Subcutaneous abdominal adipose tissue (tissue), 5 donors: Measurements from ENCODE around the gene HLA-G.
A peak's percentile ranks its signal among the peaks of the same experiment; 100 is the strongest.
"Not testable (repeated sequence)": the region's sequence is repeated elsewhere in the genome, so short reads cannot be mapped to it uniquely, and the experiment has no call there.

Source experiments
- H3K27ac ChIP-seq: one replicate; pipeline ENCODE4 v1.7.0; 2013; ENCODE audit warnings: low read depth, mild to moderate bottlenecking, inconsistent platforms, low read length, moderate library complexity
- H3K27me3 ChIP-seq, 5 donors: one replicate each; pipeline ENCODE4 v1.7.0; 2013; ENCODE audit warnings: low read length in 5 of 5, inconsistent platforms in 1 of 5; ENCODE audit not compliant: control insufficient read depth in 5 of 5, insufficient read depth in 4 of 5
- H3K36me3 ChIP-seq, 5 donors: one replicate each; pipeline ENCODE4 v1.7.0; 2013; ENCODE audit warnings: low read length in 5 of 5; ENCODE audit not compliant: control insufficient read depth in 5 of 5, insufficient read depth in 5 of 5
- H3K4me1 ChIP-seq, 5 donors: one replicate each; pipeline ENCODE4 v1.7.0; 2013; ENCODE audit warnings: low read length in 5 of 5, mild to moderate bottlenecking in 3 of 5, moderate library complexity in 1 of 5; ENCODE audit not compliant: control insufficient read depth in 5 of 5, insufficient read depth in 5 of 5
- H3K4me3 ChIP-seq, 5 donors: one replicate each; pipeline ENCODE4 v1.7.0; 2013; ENCODE audit warnings: low read length in 5 of 5, low read depth in 1 of 5
- H3K9ac ChIP-seq, 5 donors: one replicate each; pipeline ENCODE4 v1.7.0; 2013; ENCODE audit warnings: low read length in 5 of 5, mild to moderate bottlenecking in 4 of 5, moderate library complexity in 3 of 5
- H3K9me3 ChIP-seq, 5 donors: one replicate each; pipeline ENCODE4 v1.7.0; 2013; ENCODE audit warnings: low read length in 5 of 5; ENCODE audit not compliant: control insufficient read depth in 5 of 5
- donor health status: healthy.
- donor health status: healthy.
- donor health status: healthy.
- donor health status: healthy.
- donor health status: healthy.

Gene HLA-G

GRCh38 chr6:29827579-29828470 lies at the start of gene HLA-G:
Gene HLA-G (plus strand): TSS chr6:29827825. CDS start chr6:29827845, 20 bp downstream.
- Histone ChIP-seq H3K4me1 (peaks cover 0 to 14% (median 8%) of the 10 kb centered on the region in 5 donors), H3K9me3 (no peaks in the 10 kb centered on the region), H3K36me3 (no peaks in the 10 kb centered on the region), H3K4me3 (peak within 1 kb of the TSS in 4 of 5 donors; percentile 6 to 48 (median 23)), H3K27me3 (peaks cover 11 to 49% (median 40%) of the 10 kb centered on the region in 5 donors), H3K9ac (no peak within 1 kb of the TSS), H3K27ac (no peak within 1 kb of the TSS)

- not testable (repeated sequence) for H3K4me1 ChIP-seq
Observed at GRCh38 chr6:29780019-29780698, 47.5 kb upstream of the HLA-G start.

GRCh38 chr6:29789176-29789575 lies 38.4 kb upstream of the HLA-G start:
- H3K4me1 ChIP-seq, result peaks cover 0 to 15% (median 15%) of the 10 kb centered on the region in 5 donors
- H3K27me3 ChIP-seq, result peaks cover 0 to 21% (median 9%) of the 10 kb centered on the region in 5 donors
- peaks cover 0 to 4% (median 0%) of the 10 kb centered on the region in 5 donors for H3K9me3 ChIP-seq
- H3K36me3 ChIP-seq, result no peaks in the 10 kb centered on the region
- no peak overlapping the region for H3K9ac ChIP-seq
- no peak overlapping the region for H3K4me3 ChIP-seq
- no peak overlapping the region for H3K27ac ChIP-seq

More at GRCh38 chr6:29780019-29780698, 47.5 kb upstream of the HLA-G start:
- H3K4me3 ChIP-seq, H3K9me3 ChIP-seq, H3K36me3 ChIP-seq, H3K27ac ChIP-seq, H3K9ac ChIP-seq, H3K27me3 ChIP-seq: not testable (repeated sequence)

- H3K4me3 ChIP-seq, result no peak overlapping the region
- no peak overlapping the region for H3K27ac ChIP-seq
- H3K4me1 ChIP-seq, result peaks cover 0 to 15% (median 15%) of the 10 kb centered on the region in 5 donors
- H3K9ac ChIP-seq, result no peak overlapping the region
- peaks cover 0 to 4% (median 0%) of the 10 kb centered on the region in 5 donors for H3K9me3 ChIP-seq
- peaks cover 0 to 24% (median 10%) of the 10 kb centered on the region in 5 donors for H3K27me3 ChIP-seq
- H3K36me3 ChIP-seq, result no peaks in the 10 kb centered on the region
Observed at GRCh38 chr6:29790626-29791025, 37.0 kb upstream of the HLA-G start.

GRCh38 chr6:29791162-29791561 lies 36.5 kb upstream of the HLA-G start:
- H3K27me3 ChIP-seq, result peaks cover 0 to 24% (median 10%) of the 10 kb centered on the region in 5 donors
- H3K27ac ChIP-seq, result no peak overlapping the region
- no peak overlapping the region for H3K9ac ChIP-seq
- H3K4me1 ChIP-seq, result peaks cover 0 to 15% (median 15%) of the 10 kb centered on the region in 5 donors
- H3K9me3 ChIP-seq, result peaks cover 0 to 4% (median 0%) of the 10 kb centered on the region in 5 donors
- H3K4me3 ChIP-seq, result no peak overlapping the region
- H3K36me3 ChIP-seq, result no peaks in the 10 kb centered on the region

- H3K9ac ChIP-seq, result peak overlapping the region in 3 of 5 donors; percentile 10 to 78 (median 76)
Observed at GRCh38 chr6:29791786-29792122, 35.9 kb upstream of the HLA-G start.

GRCh38 chr6:29792123-29793035 lies 35.2 kb upstream of the HLA-G start:
- Histone ChIP-seq H3K4me3 (peak overlapping the region in 4 of 5 donors; percentile 66 to 76 (median 70)), H3K27me3 (peaks cover 0 to 24% (median 10%) of the 10 kb centered on the region in 5 donors), H3K4me1 (peaks cover 0 to 15% (median 15%) of the 10 kb centered on the region in 5 donors), H3K27ac (no peak overlapping the region), H3K9ac (peak overlapping the region; percentile 10 to 78 (median 59)), H3K9me3 (peaks cover 0 to 4% (median 0%) of the 10 kb centered on the region in 5 donors), H3K36me3 (no peaks in the 10 kb centered on the region)

More at GRCh38 chr6:29791786-29792122, 35.9 kb upstream of the HLA-G start:
- peaks cover 0 to 4% (median 0%) of the 10 kb centered on the region in 5 donors for H3K9me3 ChIP-seq
- H3K36me3 ChIP-seq, result no peaks in the 10 kb centered on the region
- peaks cover 0 to 24% (median 10%) of the 10 kb centered on the region in 5 donors for H3K27me3 ChIP-seq
- no peak overlapping the region for H3K27ac ChIP-seq
- peak overlapping the region in 4 of 5 donors; percentile 66 to 76 (median 70) for H3K4me3 ChIP-seq
- peaks cover 0 to 15% (median 15%) of the 10 kb centered on the region in 5 donors for H3K4me1 ChIP-seq

GRCh38 chr6:29793036-29793356 lies 34.6 kb upstream of the HLA-G start:
- Histone ChIP-seq H3K9ac (no peak overlapping the region), H3K4me3 (peak overlapping the region in 4 of 5 donors; percentile 66 to 76 (median 70)), H3K9me3 (peaks cover 0 to 3% (median 0%) of the 10 kb centered on the region in 5 donors), H3K27ac (no peak overlapping the region), H3K4me1 (peaks cover 0 to 15% (median 15%) of the 10 kb centered on the region in 5 donors), H3K27me3 (peaks cover 0 to 22% (median 10%) of the 10 kb centered on the region in 5 donors), H3K36me3 (no peaks in the 10 kb centered on the region)

GRCh38 chr6:29793796-29794195 lies 33.8 kb upstream of the HLA-G start:
- Histone ChIP-seq H3K4me1 (peaks cover 0 to 15% (median 15%) of the 10 kb centered on the region in 5 donors), H3K27me3 (peaks cover 0 to 19% (median 10%) of the 10 kb centered on the region in 5 donors), H3K27ac (no peak overlapping the region), H3K36me3 (no peaks in the 10 kb centered on the region), H3K4me3 (no peak overlapping the region), H3K9me3 (no peaks in the 10 kb centered on the region), H3K9ac (no peak overlapping the region)
